CD4-positive, alpha-beta T cell (primary cell): ENCODE results near the gene NPIPB13. TPM values are rescaled to one million over a fixed set of nuclear protein-coding genes. Genes with fewer than 3 reads are reported as not detected.
"Not testable (repeated sequence)": the region's sequence is repeated elsewhere in the genome, so short reads cannot be mapped to it uniquely, and the experiment has no call there.

ENCODE experiments used
- ATAC-seq: fragments of 200-7000 bp; cut with Tn5 transposase; one replicate; pipeline ENCODE4 v1.10.0; 2022; ENCODE audit warnings: mild to moderate bottlenecking; ENCODE audit not compliant: poor library complexity
- CTCF ChIA-PET: fragments of 350-600 bp; sonication (Branson Sonifier 250); formaldehyde crosslinking; loops from one replicate; lab custom pipeline; 2021; ENCODE audit warnings: antibody characterized with exemption, inconsistent platforms; lab: Charles Lee
- POLR2A ChIA-PET: fragments of 350-600 bp; sonication (Branson Sonifier 250); formaldehyde crosslinking; loops from one replicate; lab custom pipeline; 2021; ENCODE audit warnings: antibody characterized with exemption, inconsistent platforms; lab: Charles Lee
- DNase-seq, 14 experiments: peaks; one replicate each; pipeline ENCODE4 v3.0.0-alpha.2; 2013 to 2020; ENCODE audit warnings: mixed read lengths in 2 of 14
- H3K27ac ChIP-seq, 2 donors: one replicate each; pipeline versions ENCODE4 v1.5.1 to v1.7.0; 2013; ENCODE audit warnings: low read length in 2 of 2, low read depth in 1 of 2, mild to moderate bottlenecking in 1 of 2
- H3K27me3 ChIP-seq, 2 experiments: 1 replicate in 1 of 2; 2 replicates in 1 of 2; pipeline versions ENCODE4 v1.6.1 to v1.7.0; 2013; ENCODE audit warnings: low read length in 2 of 2, control low read depth in 1 of 2, mild to moderate bottlenecking in 1 of 2, moderate library complexity in 1 of 2; ENCODE audit not compliant: insufficient read depth in 2 of 2, control insufficient read depth in 1 of 2
- H3K36me3 ChIP-seq: one replicate; pipeline ENCODE4 v1.6.1; 2013; ENCODE audit warnings: low read length, control low read depth; ENCODE audit not compliant: insufficient read depth
- H3K4me1 ChIP-seq: one replicate; pipeline ENCODE4 v1.6.1; 2013; ENCODE audit warnings: low read length, control low read depth; ENCODE audit not compliant: insufficient read depth
- H3K4me3 ChIP-seq: one replicate; pipeline ENCODE4 v1.5.1; 2013; ENCODE audit warnings: mild to moderate bottlenecking, low read length, moderate library complexity
- H3K9me3 ChIP-seq, 2 experiments: 1 replicate in 1 of 2; 2 replicates in 1 of 2; pipeline versions ENCODE4 v1.6.1 to v1.7.0; 2013; ENCODE audit warnings: low read length in 2 of 2, mild to moderate bottlenecking in 2 of 2, control low read depth in 1 of 2, moderate library complexity in 1 of 2; ENCODE audit not compliant: control insufficient read depth in 1 of 2, insufficient read depth in 1 of 2
- H3K27ac Mint-ChIP-seq: one replicate; pipeline ENCODE4 v1.8.0; 2020; ENCODE audit warnings: mixed read lengths
- H3K27me3 Mint-ChIP-seq: one replicate; pipeline ENCODE4 v1.8.0; 2021; ENCODE audit warnings: mixed read lengths
- H3K36me3 Mint-ChIP-seq: one replicate; pipeline ENCODE4 v1.8.0; 2021; ENCODE audit warnings: low read depth, mixed read lengths
- H3K4me1 Mint-ChIP-seq: one replicate; pipeline ENCODE4 v1.8.0; 2021; ENCODE audit warnings: low read depth, mixed read lengths
- H3K4me3 Mint-ChIP-seq: one replicate; pipeline ENCODE4 v1.8.0; 2020; ENCODE audit warnings: mild to moderate bottlenecking, mixed read lengths
- H3K9me3 Mint-ChIP-seq: one replicate; pipeline ENCODE4 v1.8.0; 2020; ENCODE audit warnings: mixed read lengths
- intact Hi-C, 2 experiments: fragments of 100-400 bp; cut with DNase I in 1 of 2; cut with micrococcal nuclease in 1 of 2; formaldehyde crosslinking; loops; one replicate each; pipeline versions ENCODE4 v1.15.1 to v1.9.0; 2023 to 2025; cut with DNase I, micrococcal nuclease
- polyA plus RNA-seq, 2 donors: library from polyadenylated mRNA; unstranded; fragments of 120-200 nt; gene quantifications; one replicate each; pipeline ENCODE4 v1.2.1, GENCODE V29; 2013
- total RNA-seq, 174 experiments: library from RNA in 2 of 174; stranded (reverse) in 2 of 174; gene quantifications; one replicate each; pipeline ENCODE4 v1.2.3 and lab custom pipeline; 2021 to 2026

The NPIPB13 gene
- 10 to 100 TPM; 10.8 to 12.2 TPM for total RNA-seq
- 9.0 TPM for polyA plus RNA-seq (2013, experiment 1 of 2)
- polyA plus RNA-seq (2013, experiment 2 of 2), result 22.3 TPM
- total RNA-seq (lab: John Stamatoyannopoulos, UW), result 0.20 to 8.5 (median 1.2) reads per million in 172 experiments

- POLR2A ChIA-PET, H3K4me1 Mint-ChIP-seq, H3K27ac Mint-ChIP-seq, ATAC-seq, H3K4me1 ChIP-seq, H3K27ac ChIP-seq, CTCF ChIA-PET, H3K36me3 Mint-ChIP-seq, H3K27me3 ChIP-seq, H3K4me3 ChIP-seq, H3K36me3 ChIP-seq, H3K4me3 Mint-ChIP-seq, H3K9me3 ChIP-seq, DNase-seq, H3K9me3 Mint-ChIP-seq, intact Hi-C loops, H3K27me3 Mint-ChIP-seq: not testable (repeated sequence)
These were observed at the start of gene NPIPB13 for GRCh38 chr16:30248379-30248778. NPIPB13 (minus strand) TSS chr16:30248479; CDS start chr16:30245573, 2,906 bp downstream.

- H3K36me3 Mint-ChIP-seq, H3K4me3 Mint-ChIP-seq, H3K27ac Mint-ChIP-seq, POLR2A ChIA-PET, intact Hi-C loops, H3K36me3 ChIP-seq, H3K4me1 Mint-ChIP-seq, H3K27me3 ChIP-seq, H3K4me1 ChIP-seq, ATAC-seq, CTCF ChIA-PET, H3K9me3 ChIP-seq, H3K4me3 ChIP-seq, H3K27me3 Mint-ChIP-seq, H3K27ac ChIP-seq, H3K9me3 Mint-ChIP-seq, DNase-seq: not testable (repeated sequence)
These were observed 34.1 kb upstream of the NPIPB13 start for GRCh38 chr16:30282357-30282756.

- H3K9me3 ChIP-seq, H3K36me3 Mint-ChIP-seq, H3K4me1 Mint-ChIP-seq, H3K27me3 Mint-ChIP-seq, H3K27me3 ChIP-seq, CTCF ChIA-PET, POLR2A ChIA-PET, H3K27ac ChIP-seq, H3K36me3 ChIP-seq, DNase-seq, intact Hi-C loops, H3K27ac Mint-ChIP-seq, ATAC-seq, H3K4me1 ChIP-seq, H3K4me3 Mint-ChIP-seq, H3K9me3 Mint-ChIP-seq, H3K4me3 ChIP-seq: not testable (repeated sequence)
These were observed 30.2 kb upstream of the NPIPB13 start for GRCh38 chr16:30278523-30278922.

- H3K4me1 Mint-ChIP-seq, H3K9me3 Mint-ChIP-seq, H3K4me1 ChIP-seq, POLR2A ChIA-PET, H3K27ac ChIP-seq, H3K36me3 Mint-ChIP-seq, H3K9me3 ChIP-seq, H3K36me3 ChIP-seq, H3K4me3 ChIP-seq, intact Hi-C loops, H3K27me3 ChIP-seq, ATAC-seq, CTCF ChIA-PET, H3K27ac Mint-ChIP-seq, H3K27me3 Mint-ChIP-seq, H3K4me3 Mint-ChIP-seq: not testable (repeated sequence)
- peak in 2 of 14 experiments; percentile 1 to 14 for DNase-seq
These were observed 31.2 kb downstream of the NPIPB13 start for GRCh38 chr16:30217082-30217481.

GRCh38 chr16:30211414-30211813 is 36.9 kb downstream of the NPIPB13 start:
- ATAC-seq, result peak; percentile 65
- H3K27me3 Mint-ChIP-seq, intact Hi-C loops, H3K4me3 ChIP-seq, H3K27ac ChIP-seq, H3K36me3 Mint-ChIP-seq, H3K9me3 ChIP-seq, H3K4me1 ChIP-seq, H3K27ac Mint-ChIP-seq, H3K4me1 Mint-ChIP-seq, H3K36me3 ChIP-seq, POLR2A ChIA-PET, DNase-seq, CTCF ChIA-PET, H3K27me3 ChIP-seq, H3K4me3 Mint-ChIP-seq, H3K9me3 Mint-ChIP-seq: not testable (repeated sequence)

GRCh38 chr16:30209032-30209431 is 39.2 kb downstream of the NPIPB13 start:
- H3K4me3 ChIP-seq, H3K4me1 ChIP-seq, H3K36me3 Mint-ChIP-seq, CTCF ChIA-PET, H3K9me3 ChIP-seq, intact Hi-C loops, H3K9me3 Mint-ChIP-seq, POLR2A ChIA-PET, H3K27me3 Mint-ChIP-seq, H3K27ac ChIP-seq, H3K4me1 Mint-ChIP-seq, H3K27me3 ChIP-seq, H3K27ac Mint-ChIP-seq, H3K4me3 Mint-ChIP-seq, H3K36me3 ChIP-seq: not testable (repeated sequence)
- ATAC-seq (peak; percentile 18), DNase-seq (peak in 7 of 14 experiments; percentile 10 to 49 (median 34))

GRCh38 chr16:30207063-30207704 is 41.1 kb downstream of the NPIPB13 start:
- H3K4me1 Mint-ChIP-seq, H3K4me3 Mint-ChIP-seq, H3K27ac Mint-ChIP-seq, H3K4me3 ChIP-seq, intact Hi-C loops, H3K27me3 ChIP-seq, H3K27me3 Mint-ChIP-seq, CTCF ChIA-PET, POLR2A ChIA-PET, H3K4me1 ChIP-seq, H3K27ac ChIP-seq, ATAC-seq, H3K36me3 ChIP-seq, H3K36me3 Mint-ChIP-seq, H3K9me3 ChIP-seq, H3K9me3 Mint-ChIP-seq: not testable (repeated sequence)
- peak in 1 of 14 experiments; percentile 16 for DNase-seq
